ENCODE results near the gene GPATCH2L. TPM values are rescaled to one million over a fixed set of nuclear protein-coding genes. Genes with fewer than 3 reads are reported as not detected.

Gene GPATCH2L
- total RNA-seq, 2 donors from 2014 or later: 23.4 to 61.7 TPM

DNA sequence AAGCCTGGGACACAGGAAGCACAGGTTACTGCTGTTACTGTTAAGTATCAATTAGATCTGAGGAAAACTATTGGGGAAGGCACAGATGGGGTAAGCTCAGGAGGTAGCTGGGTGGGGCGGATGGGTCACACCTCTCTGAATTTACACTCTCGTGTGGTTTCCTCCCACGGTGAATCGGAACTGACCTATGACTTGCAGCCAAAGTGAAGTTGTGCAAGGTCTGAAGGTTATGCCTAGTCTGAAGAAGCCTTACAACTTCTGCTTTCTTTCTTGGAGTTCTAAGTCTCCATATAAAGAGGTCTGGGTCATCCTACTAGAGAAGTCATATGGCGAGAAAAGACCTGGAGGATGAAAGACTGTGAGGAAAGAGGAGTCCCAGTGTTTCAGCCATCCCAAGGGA, 25.6 kb upstream of the GPATCH2L start:
- Histone ChIP-seq H3K27me3 (no peaks in the 10 kb centered on the region), H3K27ac (no peak overlapping the region), H3K4me3 (no peak overlapping the region), H3K36me3 (replicated peaks in 1 of 2; ENCODE audit: insufficient read depth in 1 of 2, low read depth in 2 of 2) (no peaks in the 10 kb centered on the region), H3K9me3 (no peaks in the 10 kb centered on the region), H3K4me1 (no peaks in the 10 kb centered on the region)
- 71 to 81% methylated on average over 5 of the region's 5 CpGs for WGBS, 2 donors
- intact Hi-C loops (cut with DNase I): no loop called here
- TF ChIP-seq, protein P1, sequence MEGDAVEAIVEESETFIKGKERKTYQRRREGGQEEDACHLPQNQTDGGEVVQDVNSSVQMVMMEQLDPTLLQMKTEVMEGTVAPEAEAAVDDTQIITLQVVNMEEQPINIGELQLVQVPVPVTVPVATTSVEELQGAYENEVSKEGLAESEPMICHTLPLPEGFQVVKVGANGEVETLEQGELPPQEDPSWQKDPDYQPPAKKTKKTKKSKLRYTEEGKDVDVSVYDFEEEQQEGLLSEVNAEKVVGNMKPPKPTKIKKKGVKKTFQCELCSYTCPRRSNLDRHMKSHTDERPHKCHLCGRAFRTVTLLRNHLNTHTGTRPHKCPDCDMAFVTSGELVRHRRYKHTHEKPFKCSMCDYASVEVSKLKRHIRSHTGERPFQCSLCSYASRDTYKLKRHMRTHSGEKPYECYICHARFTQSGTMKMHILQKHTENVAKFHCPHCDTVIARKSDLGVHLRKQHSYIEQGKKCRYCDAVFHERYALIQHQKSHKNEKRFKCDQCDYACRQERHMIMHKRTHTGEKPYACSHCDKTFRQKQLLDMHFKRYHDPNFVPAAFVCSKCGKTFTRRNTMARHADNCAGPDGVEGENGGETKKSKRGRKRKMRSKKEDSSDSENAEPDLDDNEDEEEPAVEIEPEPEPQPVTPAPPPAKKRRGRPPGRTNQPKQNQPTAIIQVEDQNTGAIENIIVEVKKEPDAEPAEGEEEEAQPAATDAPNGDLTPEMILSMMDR (IDR thresholded peaks at IDR 0.05): no peak
- no peak for TF ChIP-seq POLR2A (IDR thresholded peaks at IDR 0.05)
- DNase-seq (no peak), ATAC-seq (no peak)

DNA sequence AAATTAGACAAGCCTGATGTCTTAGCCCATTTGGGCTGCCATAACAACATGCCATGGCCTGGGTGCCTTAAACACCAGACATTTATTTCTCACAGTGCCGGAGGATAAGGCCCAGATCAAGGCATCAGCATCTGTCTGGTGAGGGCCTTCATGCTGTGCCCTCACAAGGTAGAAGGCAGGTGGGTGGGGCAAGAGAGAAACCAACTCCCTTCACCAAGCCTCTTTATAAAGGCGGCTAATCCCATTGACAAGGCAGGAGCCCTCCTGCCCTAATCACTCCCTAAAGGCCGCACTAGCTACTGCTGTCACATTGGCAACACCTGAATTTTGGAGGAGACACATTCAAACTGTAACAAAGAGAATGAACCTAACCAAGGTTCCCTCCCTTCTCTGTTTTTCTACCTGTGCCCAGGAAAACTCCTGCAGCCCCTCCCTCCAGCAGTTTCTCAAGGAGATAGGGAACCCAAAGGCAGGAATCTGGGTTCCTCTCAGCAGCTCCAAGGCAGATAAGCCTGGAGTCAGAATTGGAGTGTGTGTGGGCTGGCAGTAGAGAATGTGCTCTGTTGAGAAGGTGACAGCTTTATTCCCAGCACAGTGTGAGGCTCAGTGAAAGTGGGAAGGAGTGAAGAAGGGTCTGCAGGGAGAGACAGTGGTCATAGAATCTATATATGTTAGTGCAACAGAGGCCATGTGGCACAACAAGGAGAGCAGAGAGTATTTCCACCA, 21.7 kb upstream of the GPATCH2L start:
- TF ChIP-seq POLR2A (IDR thresholded peaks at IDR 0.05): no peak
- TF ChIP-seq, protein P1 (IDR thresholded peaks at IDR 0.05): no peak
- no peak for DNase-seq
- 20 to 39% methylated on average over 3 of the region's 3 CpGs for WGBS, 2 donors
- H3K27ac ChIP-seq: no peak overlapping the region
- intact Hi-C loops (cut with DNase I): no loop called here
- no peak overlapping the region for H3K4me3 ChIP-seq
- no peaks in the 10 kb centered on the region for H3K9me3 ChIP-seq
- H3K4me1 ChIP-seq: no peaks in the 10 kb centered on the region
- H3K27me3 ChIP-seq: no peaks in the 10 kb centered on the region
- no peaks in the 10 kb centered on the region for H3K36me3 ChIP-seq (replicated peaks in 1 of 2; ENCODE audit: insufficient read depth in 1 of 2, low read depth in 2 of 2)
- no peak for ATAC-seq

DNA sequence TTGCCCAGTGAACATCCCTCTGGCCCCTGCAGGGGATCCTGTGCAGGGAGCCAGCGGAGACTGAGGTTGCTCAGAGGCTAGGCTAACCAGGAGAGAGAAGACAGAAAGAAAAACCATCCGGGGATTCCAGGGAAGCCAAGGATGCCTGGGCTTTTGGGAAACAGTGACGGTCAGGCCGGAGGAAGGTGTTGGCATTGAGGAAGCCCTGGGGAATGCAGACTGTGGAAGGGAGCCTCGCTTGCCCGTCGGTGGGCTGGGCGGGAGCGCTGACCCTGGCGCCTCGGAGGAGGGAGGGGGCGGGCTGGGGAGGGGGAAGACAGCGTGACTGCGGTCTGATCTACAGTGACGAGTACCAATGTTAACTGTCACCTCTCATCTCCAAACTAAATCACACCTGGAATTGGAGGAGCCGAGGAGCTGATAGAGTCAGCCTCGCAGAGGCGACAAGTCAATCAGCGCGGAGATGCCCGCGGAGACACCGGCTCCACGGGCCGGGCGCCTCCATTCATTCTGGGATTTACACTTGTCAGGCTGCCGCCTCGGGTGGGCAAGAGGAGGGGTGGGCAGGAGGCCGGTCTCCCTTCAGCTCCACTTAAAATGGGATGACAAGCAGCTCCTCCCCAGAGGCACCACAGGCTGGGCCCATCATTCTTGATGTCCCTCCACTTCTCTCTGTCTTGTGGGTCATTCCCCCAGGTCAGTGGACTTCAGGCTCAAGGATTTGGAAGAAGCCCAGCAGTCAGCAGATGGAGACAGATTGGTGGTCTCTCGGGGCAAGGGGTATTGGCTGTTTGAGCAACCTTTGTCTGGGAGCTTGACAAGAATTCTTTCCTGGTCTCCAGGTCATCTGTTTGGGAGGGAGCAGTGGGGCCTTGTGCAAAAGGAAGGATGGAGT, 20.4 kb upstream of the GPATCH2L start:
- WGBS, 2 donors: 3 to 8% methylated on average over 9 to 30 of the region's 30 CpGs

DNA sequence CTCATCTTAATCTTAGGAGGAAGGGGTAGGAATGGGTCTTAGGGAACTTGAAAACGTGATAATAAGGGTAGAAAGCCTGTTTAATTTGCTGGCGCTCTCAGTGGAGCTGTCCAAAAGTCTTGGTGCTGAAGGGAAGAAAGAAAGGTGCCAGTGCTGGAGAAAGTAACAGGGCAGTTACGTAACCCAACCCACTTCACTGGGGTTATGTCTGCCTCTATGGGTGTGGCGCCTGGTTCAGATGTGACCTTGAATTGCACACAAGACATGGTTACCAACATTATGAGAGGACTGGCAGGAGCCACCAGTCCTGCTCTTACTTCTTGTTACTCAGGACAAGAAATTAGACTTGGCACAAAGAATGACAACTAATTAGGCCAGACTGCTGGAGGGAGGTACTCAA, 18.6 kb upstream of the GPATCH2L start:
- intact Hi-C loops (cut with DNase I): no loop called here
- H3K4me3 ChIP-seq: no peak overlapping the region
- no peak overlapping the region for H3K27ac ChIP-seq
- H3K27me3 ChIP-seq: no peaks in the 10 kb centered on the region
- no peak for TF ChIP-seq POLR2A (IDR thresholded peaks at IDR 0.05)
- TF ChIP-seq, protein P1 (IDR thresholded peaks at IDR 0.05): no peak
- 15% methylated on average over 4 of the region's 4 CpGs for WGBS, 2 donors
- H3K4me1 ChIP-seq: no peaks in the 10 kb centered on the region
- DNase-seq: no peak
- H3K9me3 ChIP-seq: no peaks in the 10 kb centered on the region
- ATAC-seq: no peak
- no peaks in the 10 kb centered on the region for H3K36me3 ChIP-seq (replicated peaks in 1 of 2; ENCODE audit: insufficient read depth in 1 of 2, low read depth in 2 of 2)

More for the DNA sequence above, 20.4 kb upstream of the GPATCH2L start:
- no peak overlapping the region for H3K4me3 ChIP-seq
- ATAC-seq: no peak
- DNase-seq: no peak
- H3K27ac ChIP-seq: no peak overlapping the region
- H3K9me3 ChIP-seq: no peaks in the 10 kb centered on the region
- H3K27me3 ChIP-seq: no peaks in the 10 kb centered on the region
- no peaks in the 10 kb centered on the region for H3K36me3 ChIP-seq (replicated peaks in 1 of 2; ENCODE audit: insufficient read depth in 1 of 2, low read depth in 2 of 2)
- intact Hi-C loops (cut with DNase I): no loop called here
- no peak for TF ChIP-seq POLR2A (IDR thresholded peaks at IDR 0.05)
- TF ChIP-seq, protein P1 (IDR thresholded peaks at IDR 0.05): no peak
- H3K4me1 ChIP-seq: no peaks in the 10 kb centered on the region

Data from body of pancreas (tissue), 4 donors.